Thyroid gland (tissue), 4 donors: Measurements from ENCODE around the gene FKBP15. TPM values are rescaled to one million over a fixed set of nuclear protein-coding genes. Genes with fewer than 3 reads are reported as not detected.

Experiments used
- DNase-seq, 2 donors: peaks; one replicate each; pipeline ENCODE4 v3.0.0-alpha.2; 2019
- H3K27ac ChIP-seq, 3 donors: fragments of 200-600 bp; sonication (generic); 1 replicate in 2 of 3; 2 replicates in 1 of 3; pipeline ENCODE4 v1.5.1; 2016 to 2019; ENCODE audit warnings: mild to moderate bottlenecking in 1 of 3, moderate library complexity in 1 of 3
- H3K27me3 ChIP-seq: fragments of 200-600 bp; sonication (generic); one replicate; pipeline ENCODE4 v1.5.1; 2019
- H3K36me3 ChIP-seq, 2 donors: fragments of 200-600 bp; sonication (generic); one replicate each; pipeline ENCODE4 v1.5.1; 2016 to 2019
- H3K4me1 ChIP-seq, 2 donors: fragments of 200-600 bp; sonication (generic); one replicate each; pipeline ENCODE4 v1.5.1; 2017 to 2019
- H3K4me3 ChIP-seq, 3 donors: fragments of 200-600 bp; sonication (generic); replicated peaks in 1 of 3; 1 replicate in 2 of 3; 2 replicates in 1 of 3; pipeline ENCODE4 v1.5.1; 2016; ENCODE audit warnings: mild to moderate bottlenecking in 1 of 3
- H3K9me3 ChIP-seq: fragments of 200-600 bp; sonication (generic); one replicate; pipeline ENCODE4 v1.5.1; 2017
- CTCF ChIP-seq, 6 experiments: fragments of 200-600 bp in 3 of 6; fragments of 450-650 bp in 3 of 6; sonication (generic) in 3 of 6; IDR thresholded peaks; one replicate each; pipeline ENCODE4 v1.5.1; 2016 to 2019; ENCODE audit warnings: antibody characterized with exemption in 6 of 6, mild to moderate bottlenecking in 2 of 6, inconsistent platforms in 1 of 6, moderate library complexity in 1 of 6
- POLR2A ChIP-seq, 2 donors: fragments of 450-650 bp; IDR thresholded peaks; one replicate each; pipeline ENCODE4 v1.6.1; 2017; ENCODE audit warnings: antibody characterized with exemption in 2 of 2, mild to moderate bottlenecking in 2 of 2, moderate library complexity in 1 of 2
- WGBS, 2 donors: methylation state at CpG; one replicate each; pipeline ENCODE4 v1.1.5; 2017; 5-methylcytosine and 5-hydroxymethylcytosine counted together
- intact Hi-C: fragments of 100-400 bp; cut with DNase I; formaldehyde crosslinking; loops from one replicate; pipeline ENCODE4 v1.15.1; 2023
- total RNA-seq, 4 donors: library from RNA; depleted of rRNA; stranded (reverse); fragments of >200 nt; gene quantifications; one replicate each; pipeline ENCODE4 v1.2.3, GENCODE V29; 2016

The FKBP15 gene
- total RNA-seq, 4 donors from 2014 or later, result 25.0 to 30.6 (median 29.1) TPM

- no peaks in the 10 kb centered on the region for H3K9me3 ChIP-seq
- no peak for DNase-seq
- peaks cover 15 to 28% of the 10 kb centered on the region in 2 donors for H3K36me3 ChIP-seq
- no peak overlapping the region for H3K4me3 ChIP-seq
- no peak for TF ChIP-seq CTCF (IDR thresholded peaks at IDR 0.05)
- no peak for TF ChIP-seq POLR2A (IDR thresholded peaks at IDR 0.05)
- intact Hi-C loops, result no loop called here
- no peaks in the 10 kb centered on the region for H3K27me3 ChIP-seq
- no peak overlapping the region for H3K27ac ChIP-seq
- H3K4me1 ChIP-seq, result no peaks in the 10 kb centered on the region
- WGBS, 2 donors, result 92 to 93% methylated on average over 2 of the region's 2 CpGs
Measured at GRCh38 chr9:113192455-113192854, 28.6 kb downstream of the FKBP15 start.

- Histone ChIP-seq H3K27ac (no peak overlapping the region), H3K36me3 (peaks cover 35 to 54% of the 10 kb centered on the region in 2 donors), H3K9me3 (no peaks in the 10 kb centered on the region), H3K27me3 (no peaks in the 10 kb centered on the region), H3K4me3 (no peak overlapping the region), H3K4me1 (no peaks in the 10 kb centered on the region)
- intact Hi-C loops, result no loop called here
- DNase-seq, result peak in 1 of 2 donors; percentile 21
- 82 to 83% methylated on average over 9 of the region's 9 CpGs for WGBS, 2 donors
- no peak for TF ChIP-seq POLR2A (IDR thresholded peaks at IDR 0.05)
- TF ChIP-seq CTCF (IDR thresholded peaks at IDR 0.05), result no peak
Measured at GRCh38 chr9:113187929-113188595, 33.0 kb downstream of the FKBP15 start.

- 95 to 98% methylated on average over 7 of the region's 7 CpGs for WGBS, 2 donors
- Histone ChIP-seq H3K4me1 (no peaks in the 10 kb centered on the region), H3K9me3 (no peaks in the 10 kb centered on the region), H3K4me3 (no peak overlapping the region), H3K27ac (no peak overlapping the region), H3K27me3 (no peaks in the 10 kb centered on the region), H3K36me3 (peaks cover 48 to 68% of the 10 kb centered on the region in 2 donors)
- no peak for TF ChIP-seq POLR2A (IDR thresholded peaks at IDR 0.05)
- no peak for TF ChIP-seq CTCF (IDR thresholded peaks at IDR 0.05)
- intact Hi-C loops, result no loop called here
- DNase-seq, result no peak
Measured at GRCh38 chr9:113186137-113186755, 34.8 kb downstream of the FKBP15 start.

GRCh38 chr9:113185271-113185670 is 35.8 kb downstream of the FKBP15 start:
- H3K9me3 ChIP-seq, result no peaks in the 10 kb centered on the region
- no peak overlapping the region for H3K4me3 ChIP-seq
- H3K4me1 ChIP-seq, result peaks cover 0 to under 1% of the 10 kb centered on the region in 2 donors
- H3K27ac ChIP-seq, result no peak overlapping the region
- H3K27me3 ChIP-seq, result no peaks in the 10 kb centered on the region
- no peak for TF ChIP-seq POLR2A (IDR thresholded peaks at IDR 0.05)
- no peak for TF ChIP-seq CTCF (IDR thresholded peaks at IDR 0.05)
- intact Hi-C loops, result no loop called here
- DNase-seq, result no peak
- WGBS, 2 donors, result 93 to 97% methylated on average over 4 of the region's 4 CpGs
- peaks cover 45 to 71% of the 10 kb centered on the region in 2 donors for H3K36me3 ChIP-seq

GRCh38 chr9:113184539-113184938 is 36.5 kb downstream of the FKBP15 start:
- intact Hi-C loops, result no loop called here
- H3K9me3 ChIP-seq, result no peaks in the 10 kb centered on the region
- TF ChIP-seq CTCF (IDR thresholded peaks at IDR 0.05) (no peak), POLR2A (IDR thresholded peaks at IDR 0.05) (no peak)
- no peak for DNase-seq
- no peak overlapping the region for H3K27ac ChIP-seq
- peaks cover 0 to 7% of the 10 kb centered on the region in 2 donors for H3K4me1 ChIP-seq
- H3K36me3 ChIP-seq, result peaks cover 45 to 67% of the 10 kb centered on the region in 2 donors
- H3K27me3 ChIP-seq, result no peaks in the 10 kb centered on the region
- no peak overlapping the region for H3K4me3 ChIP-seq
- WGBS, 2 donors, result 96 to 98% methylated on average over 2 of the region's 2 CpGs
